Lower leg skin (tissue), 3 donors: ENCODE data around the gene GATA5.

Source experiments
- CTCF ChIP-seq, 3 donors: fragments of 450-650 bp; IDR thresholded peaks; one replicate each; pipeline ENCODE4 v1.5.1; 2016; ENCODE audit warnings: antibody characterized with exemption in 3 of 3, mild to moderate bottlenecking in 3 of 3, moderate library complexity in 2 of 3
- POLR2A ChIP-seq, 2 donors: fragments of 450-650 bp; IDR thresholded peaks; one replicate each; pipeline ENCODE4 v1.6.1; 2016 to 2017; ENCODE audit warnings: antibody characterized with exemption in 2 of 2, mild to moderate bottlenecking in 1 of 2, moderate library complexity in 1 of 2

- TF ChIP-seq CTCF (IDR thresholded peaks at IDR 0.05) = no peak
- TF ChIP-seq POLR2A (IDR thresholded peaks at IDR 0.05) = no peak
Observed at GRCh38 chr20:62498874-62499273, 23.1 kb upstream of the GATA5 start.
